DND-41 (cell line): ENCODE measurements around the gene CNRIP1.

Experiments used
- ATAC-seq: fragments of 200-7000 bp; cut with Tn5 transposase; 3 replicates; pipeline ENCODE4 v1.9.1; 2021; ENCODE audit warnings: low read depth; ENCODE audit not compliant: insufficient read depth
- DNase-seq: peaks from one replicate; pipeline ENCODE4 v3.0.0-alpha.2; 2020
- H2AFZ ChIP-seq: 2 replicates; pipeline ENCODE4 v1.6.0; 2012; ENCODE audit warnings: low read depth, low read length
- H3K27ac ChIP-seq: 2 replicates; pipeline ENCODE4 v1.5.1; 2012; ENCODE audit warnings: low read length, inconsistent platforms
- H3K27me3 ChIP-seq: fragments of 200-600 bp; sonication (generic); 2 replicates; pipeline ENCODE4 v1.6.0; 2012; ENCODE audit warnings: low read length, mild to moderate bottlenecking, inconsistent platforms; ENCODE audit not compliant: insufficient read depth, poor library complexity
- H3K36me3 ChIP-seq: 2 replicates; pipeline ENCODE4 v1.5.1; 2012; ENCODE audit warnings: low read length, inconsistent platforms; ENCODE audit not compliant: insufficient read depth
- H3K4me1 ChIP-seq: 2 replicates; pipeline ENCODE4 v1.5.1; 2012; ENCODE audit warnings: mild to moderate bottlenecking, low read length; ENCODE audit not compliant: insufficient read depth
- H3K4me2 ChIP-seq: 2 replicates; pipeline ENCODE4 v1.6.0; 2012; ENCODE audit warnings: mild to moderate bottlenecking, moderate library complexity, low read length, inconsistent platforms; ENCODE audit not compliant: insufficient read depth
- H3K4me3 ChIP-seq, 2 experiments: fragments of 200-600 bp in 1 of 2; shearing (Covaris generic) in 1 of 2; 2 replicates each; pipeline ENCODE4 v1.5.1; 2012 to 2016; ENCODE audit warnings: inconsistent platforms in 2 of 2, low read length in 2 of 2, mild to moderate bottlenecking in 2 of 2, low read depth in 1 of 2, moderate library complexity in 1 of 2
- H3K79me2 ChIP-seq: 2 replicates; pipeline ENCODE4 v1.6.0; 2012; ENCODE audit warnings: low read length, inconsistent platforms; ENCODE audit not compliant: insufficient read depth
- H3K9ac ChIP-seq: 2 replicates; pipeline ENCODE4 v1.6.0; 2012; ENCODE audit warnings: low read depth, mild to moderate bottlenecking, inconsistent platforms, low read length, moderate library complexity
- H3K9me3 ChIP-seq: 2 replicates; pipeline ENCODE4 v1.5.1; 2012; ENCODE audit warnings: low read length, moderate library complexity, mild to moderate bottlenecking, inconsistent platforms; ENCODE audit not compliant: insufficient read depth, severe bottlenecking
- H4K20me1 ChIP-seq: 2 replicates; pipeline ENCODE4 v1.6.0; 2012; ENCODE audit warnings: low read length; ENCODE audit not compliant: insufficient read depth
- EZH2 ChIP-seq: IDR thresholded peaks from 3 replicates; pipeline ENCODE4 v1.6.1; 2012; ENCODE audit warnings: borderline replicate concordance, low read depth, mild to moderate bottlenecking, moderate library complexity, low read length, inconsistent platforms; ENCODE audit not compliant: severe bottlenecking
- TF ChIP-seq, protein P1 (sequence below): IDR thresholded peaks from 2 replicates; pipeline ENCODE4 v1.5.1; 2012; ENCODE audit warnings: borderline replicate concordance, low read length, moderate library complexity, mild to moderate bottlenecking; ENCODE audit not compliant: poor library complexity, severe bottlenecking; ENCODE audit errors: extremely low read depth

The CNRIP1 gene

DNA sequence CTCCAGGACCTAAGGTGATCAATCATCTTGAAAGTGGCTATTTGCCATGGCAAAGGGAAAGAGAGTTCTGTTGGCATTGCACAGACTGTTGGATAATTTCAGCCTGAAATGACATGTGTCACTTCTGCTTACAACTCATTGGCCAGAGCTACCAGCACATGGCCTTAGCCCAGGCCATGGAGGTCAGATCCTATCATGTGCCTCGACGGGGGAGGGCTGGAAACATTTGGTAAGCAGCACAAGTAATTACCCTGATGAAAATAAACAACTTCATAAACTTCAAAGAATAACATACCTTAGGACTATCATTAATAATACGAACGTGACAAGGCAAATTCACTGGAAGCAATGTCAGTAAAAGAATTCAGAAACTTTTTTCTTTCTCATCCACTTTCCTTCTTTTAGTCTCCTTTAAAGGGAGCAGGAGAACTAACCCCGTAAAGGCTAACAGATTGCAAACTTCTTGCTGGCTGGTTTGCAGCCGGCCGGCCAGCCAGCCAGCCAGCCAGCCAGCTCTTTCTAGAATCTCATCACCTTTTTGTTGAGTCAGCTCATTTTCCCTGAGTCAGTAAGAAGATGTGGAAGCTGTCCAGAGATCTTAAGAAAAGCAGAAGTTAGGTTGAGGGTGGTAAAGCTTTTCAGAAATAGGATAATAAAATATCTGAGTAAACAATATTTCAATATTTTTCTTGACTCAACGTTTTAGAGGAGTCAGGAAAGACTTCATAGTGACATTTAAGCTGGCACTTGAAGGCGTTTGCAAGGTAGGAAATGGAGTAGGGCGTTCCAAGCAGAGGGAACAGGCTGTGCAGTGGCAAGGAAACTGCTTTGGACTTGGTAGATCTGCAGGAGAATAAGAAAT lies 31.9 kb downstream of the CNRIP1 start:
- Histone ChIP-seq H3K4me3 (no peak overlapping the region), H3K27me3 (peaks cover 16% of the 10 kb centered on the region), H4K20me1 (no peaks in the 10 kb centered on the region), H2AFZ (no peak overlapping the region), H3K9ac (no peak overlapping the region), H3K4me1 (no peaks in the 10 kb centered on the region), H3K9me3 (no peaks in the 10 kb centered on the region), H3K79me2 (no peaks in the 10 kb centered on the region), H3K4me2 (no peak overlapping the region), H3K36me3 (no peaks in the 10 kb centered on the region), H3K27ac (no peak overlapping the region)
- TF ChIP-seq EZH2, result no peak
- TF ChIP-seq, protein P1, sequence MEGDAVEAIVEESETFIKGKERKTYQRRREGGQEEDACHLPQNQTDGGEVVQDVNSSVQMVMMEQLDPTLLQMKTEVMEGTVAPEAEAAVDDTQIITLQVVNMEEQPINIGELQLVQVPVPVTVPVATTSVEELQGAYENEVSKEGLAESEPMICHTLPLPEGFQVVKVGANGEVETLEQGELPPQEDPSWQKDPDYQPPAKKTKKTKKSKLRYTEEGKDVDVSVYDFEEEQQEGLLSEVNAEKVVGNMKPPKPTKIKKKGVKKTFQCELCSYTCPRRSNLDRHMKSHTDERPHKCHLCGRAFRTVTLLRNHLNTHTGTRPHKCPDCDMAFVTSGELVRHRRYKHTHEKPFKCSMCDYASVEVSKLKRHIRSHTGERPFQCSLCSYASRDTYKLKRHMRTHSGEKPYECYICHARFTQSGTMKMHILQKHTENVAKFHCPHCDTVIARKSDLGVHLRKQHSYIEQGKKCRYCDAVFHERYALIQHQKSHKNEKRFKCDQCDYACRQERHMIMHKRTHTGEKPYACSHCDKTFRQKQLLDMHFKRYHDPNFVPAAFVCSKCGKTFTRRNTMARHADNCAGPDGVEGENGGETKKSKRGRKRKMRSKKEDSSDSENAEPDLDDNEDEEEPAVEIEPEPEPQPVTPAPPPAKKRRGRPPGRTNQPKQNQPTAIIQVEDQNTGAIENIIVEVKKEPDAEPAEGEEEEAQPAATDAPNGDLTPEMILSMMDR, result no peak
- DNase-seq, result no peak
- ATAC-seq, result no peak

DNA sequence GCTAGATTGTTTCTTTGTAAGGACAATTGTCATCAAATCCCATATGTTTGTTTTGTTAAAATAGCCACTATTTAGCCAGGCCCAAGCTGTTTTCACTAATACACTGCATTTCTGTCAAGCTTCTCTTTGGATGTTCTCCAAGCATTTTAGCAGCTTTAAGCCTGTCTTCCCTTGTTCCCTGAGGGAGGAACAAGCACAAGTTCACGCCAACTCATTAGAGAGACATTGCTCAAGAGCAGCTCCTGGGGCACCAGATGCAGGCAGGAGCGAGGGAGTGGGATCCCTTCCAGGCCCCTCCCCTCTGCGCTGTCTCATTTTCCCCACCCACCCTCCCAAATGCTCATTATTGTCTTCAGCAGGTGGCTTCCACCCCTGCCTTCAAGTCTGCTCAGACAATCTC lies 34.9 kb downstream of the CNRIP1 start:
- Histone ChIP-seq H2AFZ (no peak overlapping the region), H3K9ac (no peak overlapping the region), H3K4me1 (0 out of 2 replicates have a peak, but pooled peaks cover 2% of the 10 kb centered on the region), H3K79me2 (no peaks in the 10 kb centered on the region), H3K27ac (no peak overlapping the region), H3K4me3 (no peak overlapping the region), H4K20me1 (no peaks in the 10 kb centered on the region), H3K4me2 (no peak overlapping the region), H3K27me3 (peaks cover 22% of the 10 kb centered on the region), H3K9me3 (no peaks in the 10 kb centered on the region), H3K36me3 (no peaks in the 10 kb centered on the region)
- no peak for TF ChIP-seq EZH2
- TF ChIP-seq, protein P1, result no peak
- DNase-seq (no peak), ATAC-seq (no peak)

DNA sequence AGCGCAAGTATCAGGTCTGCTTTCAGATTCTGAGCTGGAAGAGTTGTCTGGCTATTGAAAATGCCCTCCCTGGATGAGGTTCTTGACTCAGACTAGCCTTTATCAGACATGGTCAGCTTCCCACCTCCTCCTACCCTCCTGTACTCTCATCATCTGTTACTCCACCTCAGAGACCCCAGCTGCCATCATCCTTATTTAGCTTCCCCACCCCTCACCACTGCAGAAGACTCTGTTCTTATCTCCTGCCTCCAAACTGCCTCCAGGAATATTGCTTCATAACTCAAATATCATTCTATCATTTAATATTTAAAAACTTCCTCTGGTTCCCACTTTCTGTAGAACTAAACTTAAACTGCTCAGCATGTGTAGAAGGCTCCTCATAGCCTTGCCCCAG lies 36.3 kb downstream of the CNRIP1 start:
- Histone ChIP-seq H3K4me2 (no peak overlapping the region), H3K4me1 (0 out of 2 replicates have a peak, but pooled peaks cover 2% of the 10 kb centered on the region), H3K79me2 (no peaks in the 10 kb centered on the region), H3K27ac (no peak overlapping the region), H3K9ac (no peak overlapping the region), H3K4me3 (no peak overlapping the region), H3K9me3 (no peaks in the 10 kb centered on the region), H2AFZ (no peak overlapping the region), H3K36me3 (no peaks in the 10 kb centered on the region), H3K27me3 (peaks cover 23% of the 10 kb centered on the region), H4K20me1 (no peaks in the 10 kb centered on the region)
- no peak for TF ChIP-seq EZH2
- TF ChIP-seq, protein P1, result no peak
- ATAC-seq, result no peak
- no peak for DNase-seq
